Parathyroid adenoma (tissue), 2 donors: ENCODE data around the gene TRAPPC2B.

Experiments
- H2AFZ ChIP-seq: fragments of 300-600 bp; sonication (generic); one replicate; pipeline ENCODE4 v1.7.0; 2017; ENCODE audit warnings: antibody characterized with exemption, mild to moderate bottlenecking
- H3K27ac ChIP-seq: fragments of 300-600 bp; sonication (generic); one replicate; pipeline ENCODE4 v1.7.0; 2017
- H3K27me3 ChIP-seq: fragments of 300-600 bp; sonication (generic); one replicate; pipeline ENCODE4 v1.7.0; 2017; ENCODE audit warnings: low read length; ENCODE audit not compliant: control insufficient read depth, insufficient read depth
- H3K36me3 ChIP-seq: fragments of 300-600 bp; sonication (generic); one replicate; pipeline ENCODE4 v1.7.0; 2017; ENCODE audit warnings: low read length; ENCODE audit not compliant: control insufficient read depth, insufficient read depth
- H3K4me1 ChIP-seq: fragments of 300-600 bp; sonication (generic); one replicate; pipeline ENCODE4 v1.7.0; 2017; ENCODE audit warnings: control low read depth
- H3K4me2 ChIP-seq: fragments of 300-600 bp; sonication (generic); one replicate; pipeline ENCODE4 v1.7.0; 2017; ENCODE audit warnings: low read length
- H3K4me3 ChIP-seq: fragments of 300-600 bp; sonication (generic); one replicate; pipeline ENCODE4 v1.7.0; 2017; ENCODE audit warnings: low read depth, low read length
- H3K79me2 ChIP-seq: fragments of 300-600 bp; sonication (generic); one replicate; pipeline ENCODE4 v1.7.0; 2017; ENCODE audit warnings: control low read depth
- H3K9ac ChIP-seq: fragments of 300-600 bp; sonication (generic); one replicate; pipeline ENCODE4 v1.7.0; 2017; ENCODE audit warnings: mild to moderate bottlenecking
- H3K9me3 ChIP-seq: fragments of 300-600 bp; sonication (generic); one replicate; pipeline ENCODE4 v1.7.0; 2017; ENCODE audit warnings: low read length; ENCODE audit not compliant: control insufficient read depth
- CTCF ChIP-seq: fragments of 300-600 bp; sonication (generic); IDR thresholded peaks from one replicate; pipeline ENCODE4 v1.7.0; 2017; ENCODE audit warnings: antibody characterized with exemption, mild to moderate bottlenecking
- donor health status: primary hyperparathyroidism.

Gene TRAPPC2B

DNA sequence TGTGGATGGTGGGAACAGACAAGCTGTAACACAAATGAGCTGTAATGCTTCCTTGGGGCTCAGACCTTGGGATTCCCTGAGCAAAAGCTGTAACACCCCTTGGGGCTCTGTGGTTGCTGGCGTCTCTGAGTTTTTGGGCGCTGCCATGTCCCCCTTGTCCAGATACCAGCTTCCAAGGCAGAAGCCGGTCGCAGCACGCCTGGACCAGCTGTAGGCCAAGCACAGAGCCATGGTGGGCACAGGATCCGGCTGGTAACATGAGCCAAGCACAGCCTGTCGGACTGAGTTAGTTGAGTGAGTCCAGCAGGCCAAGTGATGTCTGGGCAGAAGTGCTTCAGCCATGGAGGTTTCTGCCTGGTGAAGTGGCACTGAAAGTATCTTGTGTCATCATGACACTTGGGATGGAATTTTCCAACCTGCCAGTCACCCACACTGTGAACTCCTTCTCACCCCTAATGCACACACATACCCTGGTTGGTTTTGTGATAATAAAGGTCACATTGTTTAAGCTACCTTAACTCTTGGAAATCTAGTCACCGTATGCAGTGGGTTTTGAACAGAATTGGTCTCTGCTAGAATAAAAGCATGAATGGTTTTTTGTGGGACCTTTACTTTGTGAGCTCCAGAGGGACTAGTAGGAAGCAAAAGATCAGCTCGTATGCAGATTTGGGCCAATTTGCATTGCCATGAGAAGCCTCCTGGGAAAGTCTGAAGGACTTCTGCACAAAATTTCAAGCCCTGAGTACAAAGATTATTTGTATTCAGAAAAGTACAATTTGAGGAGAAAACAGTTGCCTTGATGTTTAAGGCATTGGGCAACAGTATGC is 40.6 kb downstream of the TRAPPC2B start:
- no peak overlapping the region for H3K4me2 ChIP-seq
- H3K9me3 ChIP-seq, result no peaks in the 10 kb centered on the region
- H3K4me3 ChIP-seq, result no peak overlapping the region
- no peak overlapping the region for H2AFZ ChIP-seq
- H3K9ac ChIP-seq, result no peak overlapping the region
- no peaks in the 10 kb centered on the region for H3K27me3 ChIP-seq
- no peak overlapping the region for H3K27ac ChIP-seq
- peaks cover 2% of the 10 kb centered on the region for H3K4me1 ChIP-seq
- TF ChIP-seq CTCF, result no peak
- no peaks in the 10 kb centered on the region for H3K36me3 ChIP-seq
- H3K79me2 ChIP-seq, result peaks cover 9% of the 10 kb centered on the region

DNA sequence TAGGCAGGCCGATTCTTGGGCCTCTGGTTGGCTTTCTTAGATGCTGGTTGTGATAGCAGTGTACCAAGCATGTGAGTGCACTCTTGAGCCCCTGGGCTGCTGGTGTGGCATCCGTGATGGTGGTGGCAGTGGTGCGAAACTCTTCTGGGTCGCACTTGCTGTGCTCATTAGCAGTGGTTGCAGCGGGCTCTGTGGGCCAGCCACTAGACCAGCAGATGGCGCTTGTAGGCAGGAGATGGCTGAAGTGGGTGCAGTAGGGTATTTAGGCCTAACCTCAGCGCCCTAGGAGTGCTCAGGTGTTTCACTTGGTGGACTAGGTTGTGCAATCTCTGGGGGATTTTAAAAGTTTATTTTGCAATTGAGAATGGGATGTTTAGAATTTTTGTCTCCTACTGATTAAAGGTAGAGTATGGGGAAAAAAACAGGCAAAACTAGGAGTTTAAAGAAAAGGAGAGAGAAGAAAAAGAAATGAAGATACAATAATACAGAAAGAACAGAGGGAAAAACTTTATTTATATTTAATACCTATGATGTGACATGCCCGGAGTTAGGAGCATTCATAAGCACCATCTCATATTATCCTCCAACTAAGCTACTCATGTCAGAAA is 43.3 kb downstream of the TRAPPC2B start:
- Histone ChIP-seq H3K9me3 (no peaks in the 10 kb centered on the region), H3K36me3 (no peaks in the 10 kb centered on the region), H3K4me3 (no peak overlapping the region), H3K79me2 (peaks cover 9% of the 10 kb centered on the region), H3K27me3 (no peaks in the 10 kb centered on the region), H3K4me2 (no peak overlapping the region), H2AFZ (peak overlapping the region; percentile 55), H3K27ac (no peak overlapping the region), H3K4me1 (peaks cover 2% of the 10 kb centered on the region), H3K9ac (no peak overlapping the region)
- TF ChIP-seq CTCF, result peak; percentile 77

DNA sequence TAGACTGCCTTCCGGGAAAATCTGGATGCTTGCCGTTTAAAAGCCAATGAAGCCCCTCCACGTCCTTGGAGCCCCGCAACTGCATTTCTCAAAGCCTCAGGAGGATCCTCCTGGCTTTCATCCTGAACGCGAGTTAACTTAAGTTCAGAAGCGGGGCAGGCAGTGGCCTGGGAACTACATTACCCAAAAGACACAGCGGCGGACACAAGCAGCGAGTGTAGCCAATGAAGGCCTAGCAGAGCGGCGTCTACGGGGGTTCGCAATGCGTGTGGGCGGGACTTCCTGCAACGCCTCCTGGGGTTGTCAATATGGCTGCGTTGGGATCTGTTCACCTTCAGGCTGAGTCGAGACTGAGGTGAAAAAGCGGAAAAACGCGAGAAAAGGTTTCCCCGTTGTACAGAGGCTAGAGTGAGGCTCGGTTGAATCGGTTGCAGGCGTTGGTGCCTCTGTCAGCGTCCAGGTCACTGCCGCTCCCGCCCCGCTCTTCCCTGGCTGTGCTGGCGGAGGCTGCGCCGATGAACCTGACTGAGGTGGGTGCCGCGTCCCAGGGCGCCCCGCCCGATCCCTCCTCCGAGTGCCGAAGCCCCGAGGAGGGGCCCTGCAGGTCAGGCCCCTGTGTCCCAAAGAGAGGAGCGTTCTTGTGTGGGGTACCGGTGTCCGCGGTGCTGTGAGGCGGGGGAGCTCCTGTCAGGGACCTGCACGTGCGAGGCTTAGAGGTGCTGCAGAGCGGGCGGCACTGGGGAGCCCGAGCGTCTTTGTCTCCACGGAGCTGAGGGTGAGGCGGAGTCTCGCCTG is 47.7 kb downstream of the TRAPPC2B start, which contains the start of gene ZNF17:
ZNF17 (plus strand) TSS at position 285 of the 795 bp plus-strand sequence. CDS start 2,455 bp downstream, outside the sequence.
- H3K27me3 ChIP-seq, result no peaks in the 10 kb centered on the region
- H3K36me3 ChIP-seq, result no peaks in the 10 kb centered on the region
- H3K4me1 ChIP-seq, result peaks cover 2% of the 10 kb centered on the region
- peaks cover 43% of the 10 kb centered on the region for H3K79me2 ChIP-seq
- peak within 1 kb of the TSS; percentile 91 for H2AFZ ChIP-seq
- peak within 1 kb of the TSS; percentile 71 for H3K4me2 ChIP-seq
- TF ChIP-seq CTCF, result no peak
- H3K9me3 ChIP-seq, result no peaks in the 10 kb centered on the region
- H3K27ac ChIP-seq, result peak within 1 kb of the TSS; percentile 78
- peak within 1 kb of the TSS; percentile 51 for H3K9ac ChIP-seq
- H3K4me3 ChIP-seq, result peak within 1 kb of the TSS; percentile 76
